ENCODE results near the gene TBX19.

The TBX19 gene

DNA sequence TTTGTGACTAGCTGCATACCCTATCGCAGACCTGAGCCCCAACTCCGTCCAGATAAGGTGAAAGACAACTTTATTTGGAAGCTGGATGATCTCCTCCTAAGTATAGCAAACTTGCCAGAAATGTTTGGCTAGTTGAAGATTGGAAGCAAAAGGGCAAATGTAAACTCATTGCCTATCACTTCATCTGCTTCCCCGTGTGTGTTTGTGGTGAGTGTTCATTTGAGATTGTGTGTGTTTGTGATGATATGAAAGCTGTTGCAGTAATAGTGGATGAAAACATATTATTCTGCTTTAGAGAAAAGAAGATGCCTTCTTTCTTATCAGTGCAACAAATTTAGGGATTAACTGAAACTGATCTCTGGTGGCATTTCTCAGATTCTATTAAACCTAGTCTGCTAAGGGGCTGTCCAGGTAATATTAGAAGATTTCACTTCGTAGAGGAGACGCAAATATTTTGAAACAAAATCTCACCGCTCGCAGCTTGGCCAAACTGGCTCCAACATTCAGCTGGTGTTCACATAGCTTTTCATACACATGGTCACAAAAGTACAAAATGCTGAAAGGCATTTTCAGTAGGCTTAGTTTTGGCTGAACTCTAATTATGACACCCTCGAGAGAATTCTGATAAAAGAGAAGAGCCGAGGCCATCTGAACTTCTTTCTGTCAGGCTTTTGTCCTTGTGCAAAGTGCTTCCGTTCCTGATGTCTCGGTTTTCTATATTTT, 1.1 kb downstream of the TBX19 start:
- DNase-seq (ENCODE audit: low read depth) = peak; percentile 91

DNA sequence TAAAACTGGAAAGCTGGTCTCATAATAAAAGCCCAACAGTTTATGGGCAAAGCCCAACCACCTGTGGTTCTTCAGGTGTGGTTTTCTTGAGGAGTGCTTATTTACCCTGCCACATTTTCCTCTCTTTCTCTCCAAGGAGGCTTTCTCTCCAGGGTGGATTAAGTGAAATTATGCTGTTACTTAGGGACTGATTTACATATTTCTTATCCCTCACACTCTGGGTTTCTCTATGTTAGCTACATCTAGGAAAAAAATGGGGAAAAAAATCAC, 4.8 kb downstream of the TBX19 start:
- no peak for DNase-seq (ENCODE audit: low read depth)

DNA sequence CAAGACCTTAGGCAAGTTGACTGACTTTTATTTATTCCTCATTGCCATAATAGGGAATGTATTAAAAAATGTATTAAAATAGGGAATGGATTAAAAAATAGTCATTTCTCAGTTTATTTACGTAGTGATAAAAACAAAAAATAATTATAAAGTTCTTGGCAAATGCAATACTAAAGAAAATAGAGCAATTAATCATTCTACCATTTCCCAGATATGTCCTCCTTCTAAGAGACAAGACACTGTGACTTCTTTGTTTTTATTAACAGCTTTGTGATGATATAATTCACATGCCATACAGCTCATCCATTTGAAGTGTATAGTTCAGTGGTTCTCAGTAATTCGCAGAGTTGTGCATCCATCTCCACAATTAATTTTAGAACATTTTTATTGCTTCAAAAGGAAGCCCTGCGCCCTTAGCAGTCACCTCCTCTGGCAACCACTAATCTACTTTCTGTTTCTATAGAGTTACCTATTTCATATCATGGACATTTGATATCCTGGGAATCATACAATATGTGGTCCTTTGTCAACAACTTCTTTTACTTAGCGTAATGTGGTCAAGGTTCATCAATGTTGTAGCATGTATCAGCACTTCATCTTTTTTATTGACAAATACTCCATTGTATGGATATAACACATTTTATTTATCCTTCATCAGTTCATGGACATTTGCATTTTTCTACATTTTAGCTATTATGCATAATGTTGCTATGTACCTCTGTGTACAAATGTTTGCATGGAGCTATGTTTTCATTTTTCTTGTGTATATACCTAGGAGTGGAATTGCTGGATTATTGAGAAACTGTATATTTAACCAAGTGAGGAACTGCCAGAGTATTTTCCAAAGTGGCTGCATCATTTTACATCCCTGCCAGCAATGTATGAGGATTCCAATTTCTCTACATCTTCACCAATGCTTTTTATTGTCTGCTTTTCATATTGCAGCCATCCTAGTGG, 5.6 kb downstream of the TBX19 start:
- DNase-seq (ENCODE audit: low read depth) = no peak

DNA sequence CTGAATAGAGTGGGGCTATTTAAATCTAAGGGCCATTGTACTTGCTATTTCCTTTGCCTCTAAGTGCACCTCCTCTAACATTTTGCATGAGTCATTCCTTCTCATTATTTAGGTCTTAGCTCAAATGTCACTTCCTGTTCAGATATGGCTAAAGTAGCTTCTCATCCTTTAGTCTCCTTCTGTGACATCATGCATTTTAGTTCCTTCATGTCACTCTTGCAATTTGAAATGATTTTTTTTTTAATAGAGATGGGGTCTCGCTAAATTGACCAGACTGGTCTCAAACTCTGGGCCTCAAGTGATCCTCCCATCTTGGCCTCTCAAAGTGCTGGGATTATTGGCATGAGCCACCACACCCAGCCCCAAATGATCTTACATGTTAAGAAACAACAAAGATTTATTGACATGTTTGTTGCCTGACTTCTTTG, 6.6 kb downstream of the TBX19 start:
- DNase-seq (ENCODE audit: low read depth) = no peak

DNA sequence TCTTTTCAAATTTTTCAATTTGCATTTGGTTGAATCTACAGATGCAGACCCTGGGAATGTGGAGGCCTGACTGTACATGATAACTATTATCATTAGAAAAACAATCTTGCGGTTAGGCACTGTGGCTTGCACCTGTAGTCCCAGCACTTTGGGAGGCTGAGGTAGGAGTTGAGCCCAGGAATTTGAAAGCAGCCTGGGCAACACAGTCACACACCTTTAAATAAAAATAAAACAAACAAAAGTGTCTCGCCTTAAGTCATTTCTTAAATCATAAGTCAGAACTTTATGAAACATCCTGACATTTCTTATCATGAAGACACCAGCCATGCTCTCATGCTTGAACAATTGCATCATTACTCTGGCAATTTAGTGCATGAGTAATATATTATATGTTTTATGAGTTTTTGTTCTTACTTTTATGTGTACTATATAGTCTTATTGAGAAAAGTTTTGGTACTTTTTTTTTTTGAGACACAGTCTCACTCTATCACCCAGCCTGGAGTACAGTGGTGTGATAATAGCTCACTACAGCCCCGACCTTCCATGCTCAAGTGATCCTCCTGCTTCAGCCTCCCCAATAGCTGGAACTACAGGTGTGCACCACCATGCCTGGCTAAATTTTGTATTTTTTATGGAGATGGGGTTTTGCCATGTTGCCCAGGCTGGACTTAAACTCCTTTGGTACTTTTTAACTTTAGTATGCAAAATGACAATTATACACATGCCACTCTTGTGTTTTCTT, 7.8 kb downstream of the TBX19 start:
- DNase-seq (ENCODE audit: low read depth) = no peak

DNA sequence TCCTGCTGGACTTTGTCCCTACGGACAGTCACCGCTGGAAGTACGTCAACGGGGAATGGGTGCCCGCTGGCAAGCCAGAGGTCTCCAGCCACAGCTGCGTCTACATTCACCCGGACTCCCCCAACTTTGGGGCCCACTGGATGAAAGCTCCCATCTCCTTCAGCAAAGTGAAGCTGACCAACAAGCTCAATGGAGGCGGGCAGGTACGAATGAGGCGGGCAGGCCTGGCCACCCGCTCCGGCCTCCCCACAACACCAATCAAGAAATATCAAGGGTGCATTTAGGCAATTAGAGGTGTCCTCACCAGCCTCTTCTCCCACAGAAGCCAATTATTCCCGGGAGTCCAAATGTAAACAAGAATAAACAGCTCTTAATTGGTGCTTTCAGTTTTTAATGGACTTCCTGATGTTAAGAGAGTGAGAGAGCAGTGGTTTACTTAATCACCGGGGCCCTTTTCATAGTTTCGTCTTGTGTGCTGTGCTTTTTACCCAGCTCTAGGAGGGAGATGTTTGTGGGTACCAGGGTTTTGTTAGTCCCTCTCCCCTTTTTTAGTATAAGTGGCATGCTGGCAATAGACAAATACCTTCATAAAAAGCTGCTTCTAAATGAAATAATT, 10.7 kb downstream of the TBX19 start:
- no peak for DNase-seq (ENCODE audit: low read depth)

DNA sequence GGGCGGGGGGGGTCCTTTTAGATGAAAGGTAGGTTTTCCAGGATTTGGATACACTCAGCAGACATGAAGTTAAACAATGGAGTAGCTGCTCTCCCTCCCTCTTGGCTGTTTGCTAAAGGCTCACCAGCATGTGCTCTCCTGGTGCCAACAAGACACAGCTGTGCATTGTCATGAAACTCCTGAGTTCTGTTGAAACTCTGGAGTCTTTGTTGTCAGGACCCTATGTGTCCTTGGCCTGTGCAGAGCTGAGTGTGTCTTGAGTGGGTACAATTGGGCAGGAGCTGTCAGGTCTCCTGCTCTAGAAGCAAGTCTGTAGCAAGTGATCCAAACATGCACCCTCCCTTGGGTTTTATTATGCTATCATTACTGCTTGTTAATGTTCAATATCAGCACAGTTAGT, 12.7 kb downstream of the TBX19 start:
- DNase-seq (ENCODE audit: low read depth) = no peak

DNA sequence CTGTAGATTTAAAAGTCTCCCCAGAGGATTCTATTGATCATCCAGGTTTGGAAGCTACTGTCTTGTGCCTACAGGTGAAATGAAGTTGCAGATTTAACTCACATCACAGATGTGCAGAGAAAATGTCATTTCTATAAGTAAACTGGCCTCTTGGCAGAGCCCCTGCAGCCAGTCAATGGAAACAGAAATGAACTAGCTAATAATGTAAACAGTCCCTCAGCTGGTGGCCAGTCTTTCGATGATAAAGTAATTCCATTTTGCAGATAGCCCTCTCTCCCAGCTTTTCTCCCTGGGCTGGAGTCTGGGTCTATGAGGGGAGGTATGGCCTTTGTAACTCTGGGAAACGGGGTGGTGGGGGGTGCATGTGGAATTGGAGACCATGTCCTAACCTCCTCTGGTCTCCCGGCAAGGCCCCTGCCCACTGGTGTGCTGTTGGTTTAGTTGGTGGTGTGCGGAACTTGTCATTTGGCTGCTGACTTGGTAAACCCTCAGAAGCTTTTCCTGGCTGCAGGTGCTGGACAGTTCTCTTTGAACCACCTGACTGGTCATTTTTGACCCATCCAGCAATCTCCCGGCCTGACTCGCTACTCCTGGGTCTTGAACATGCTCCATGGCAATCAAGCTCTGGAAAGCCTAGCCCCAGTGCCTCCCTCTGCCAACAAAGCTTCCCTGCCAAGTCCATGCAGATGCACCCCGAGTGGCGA, 14.9 kb downstream of the TBX19 start:
- no peak for DNase-seq (ENCODE audit: low read depth)

DNA sequence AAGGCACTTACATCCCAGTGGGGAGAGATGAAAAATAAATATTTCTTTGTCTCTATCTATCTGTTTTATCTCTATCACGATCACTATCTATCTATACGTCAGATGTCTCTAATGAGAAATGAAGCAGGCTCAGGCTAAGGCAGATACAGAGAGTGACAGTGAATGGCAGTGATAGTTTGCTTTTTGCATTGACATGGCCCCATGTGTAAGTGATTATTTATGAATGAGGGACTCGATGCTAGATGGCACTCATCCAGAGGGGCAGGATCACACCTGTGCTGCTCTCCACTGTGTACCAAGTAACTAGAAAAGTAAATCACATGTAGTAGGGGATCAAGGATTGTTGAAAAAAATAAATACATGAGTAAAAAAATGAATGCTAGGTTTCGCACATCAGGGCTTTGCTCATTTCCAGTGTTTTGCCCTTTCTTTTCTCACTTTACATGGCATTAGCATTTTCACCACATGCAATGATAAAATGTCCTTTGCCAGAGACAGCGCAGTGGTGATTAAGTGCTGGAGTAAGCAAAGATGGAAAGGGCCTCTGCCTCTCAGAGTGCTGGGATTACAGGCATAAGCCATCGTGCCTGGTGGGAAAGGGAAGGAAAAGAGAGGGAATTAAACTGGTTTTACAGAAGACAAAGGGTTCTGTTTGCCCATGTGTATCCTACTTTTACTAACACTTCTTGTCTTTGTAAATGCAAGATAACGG, 16.5 kb downstream of the TBX19 start:
- DNase-seq (ENCODE audit: low read depth) = no peak

DNA sequence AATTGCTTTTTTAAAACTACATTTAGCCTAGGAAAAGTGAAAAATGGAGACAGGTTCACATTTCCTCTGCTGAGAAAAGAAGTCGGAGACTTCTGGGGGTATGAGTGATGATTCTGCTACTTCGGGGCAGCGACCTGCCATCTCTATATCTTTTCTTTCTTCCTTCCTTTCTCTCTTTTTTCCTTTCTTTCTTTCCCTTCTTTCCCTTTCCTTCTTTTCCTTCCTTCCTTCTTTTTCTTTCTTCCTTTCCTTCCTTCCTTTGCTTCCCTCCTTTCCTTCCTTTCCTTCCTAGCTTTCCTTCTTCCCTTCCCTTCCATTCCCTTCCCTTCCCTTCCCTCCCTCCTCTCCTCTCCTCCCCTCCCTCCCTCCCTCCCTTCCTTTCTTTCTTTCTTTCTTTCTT, 17.8 kb downstream of the TBX19 start:
- DNase-seq (ENCODE audit: low read depth) = no peak

DNA sequence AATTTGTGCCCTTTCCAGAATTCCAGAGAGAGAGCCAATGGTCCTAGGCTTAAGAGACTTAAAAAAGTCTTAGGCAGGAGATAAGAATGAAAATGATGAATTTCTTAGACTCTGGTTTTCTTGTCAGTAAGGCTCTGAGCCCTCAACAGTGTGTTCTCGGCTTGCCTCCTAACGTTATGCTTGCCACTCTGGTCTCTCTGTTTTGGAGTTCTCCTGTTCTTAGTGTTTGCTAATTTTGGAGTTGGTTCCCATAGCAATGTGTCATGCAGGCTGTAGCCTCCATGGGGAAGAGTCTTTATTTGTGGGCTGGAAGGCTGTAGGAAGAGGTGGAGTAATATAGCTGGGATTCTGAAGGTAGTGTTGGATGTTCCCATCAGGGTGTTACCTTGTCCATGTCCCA, 19.9 kb downstream of the TBX19 start:
- no peak for DNase-seq (ENCODE audit: low read depth)

DNA sequence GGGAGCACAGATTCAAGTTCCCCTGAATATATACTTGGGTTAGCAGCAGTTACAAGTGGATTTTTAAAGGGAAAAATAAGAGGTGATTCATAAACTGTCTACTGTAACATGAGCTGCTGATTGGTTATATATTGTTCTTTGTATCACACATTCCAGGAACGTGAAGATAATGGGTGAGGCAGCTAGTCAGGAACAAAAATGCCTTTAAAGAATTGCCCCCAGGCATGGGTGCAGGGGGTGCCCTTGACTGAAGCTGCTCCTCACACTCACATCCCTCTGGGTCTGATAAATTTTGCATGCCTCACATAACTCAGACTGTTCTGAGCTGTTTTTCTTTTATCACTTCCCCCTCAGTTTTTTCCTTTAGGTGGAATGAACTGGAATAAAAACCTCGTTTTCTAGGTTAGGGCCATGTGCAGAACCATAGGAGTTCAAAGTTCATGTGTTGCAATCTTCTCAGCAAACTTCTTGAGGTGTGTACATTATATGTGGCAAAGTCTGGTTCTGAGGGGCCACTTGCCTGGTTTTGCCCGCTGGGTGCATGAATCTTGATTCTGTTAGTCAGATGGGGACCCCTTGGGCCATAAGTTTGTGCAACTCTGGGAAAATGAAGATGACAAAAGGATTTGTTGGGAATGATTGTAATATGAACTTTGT, 21.1 kb downstream of the TBX19 start:
- no peak for DNase-seq (ENCODE audit: low read depth)

DNA sequence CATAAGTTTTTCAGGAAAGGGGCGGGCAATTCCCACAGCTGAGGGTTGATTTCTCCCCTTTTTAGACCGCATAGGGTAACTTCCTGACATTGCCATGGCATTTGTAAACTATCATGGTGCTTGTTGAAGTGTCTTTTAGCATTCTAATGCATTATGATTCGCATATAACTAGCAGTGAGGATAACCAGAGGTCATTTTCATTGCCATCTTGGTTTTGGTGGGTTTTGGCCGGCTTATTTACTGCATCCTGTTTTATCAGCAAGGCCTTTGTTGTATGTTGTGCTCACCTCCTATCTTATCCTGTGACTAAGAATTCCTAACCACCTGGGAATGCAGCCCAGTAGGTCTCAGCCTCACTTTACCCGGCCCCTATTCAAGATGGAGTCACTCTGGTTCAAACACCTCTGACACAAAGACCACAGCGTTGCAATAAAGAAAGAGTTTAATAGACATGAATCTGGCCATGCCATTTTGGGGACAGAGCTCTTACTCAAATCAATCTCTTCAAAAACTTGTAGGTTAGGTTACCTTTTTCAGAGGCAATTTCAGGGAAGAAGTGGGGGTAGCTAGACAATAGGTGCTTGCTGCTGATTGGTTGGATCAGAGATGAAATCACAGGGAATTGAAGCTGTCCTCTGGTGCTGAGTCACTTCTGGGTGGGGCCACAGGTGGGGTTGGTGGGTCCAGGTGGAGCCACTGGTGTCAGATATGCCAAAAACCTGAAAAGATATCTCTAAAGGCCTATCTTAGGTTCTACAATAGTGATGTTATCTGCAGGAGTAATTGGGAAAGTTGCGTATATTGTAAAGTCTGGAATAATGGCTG, 23.3 kb downstream of the TBX19 start:
- no peak for DNase-seq (ENCODE audit: low read depth)

DNA sequence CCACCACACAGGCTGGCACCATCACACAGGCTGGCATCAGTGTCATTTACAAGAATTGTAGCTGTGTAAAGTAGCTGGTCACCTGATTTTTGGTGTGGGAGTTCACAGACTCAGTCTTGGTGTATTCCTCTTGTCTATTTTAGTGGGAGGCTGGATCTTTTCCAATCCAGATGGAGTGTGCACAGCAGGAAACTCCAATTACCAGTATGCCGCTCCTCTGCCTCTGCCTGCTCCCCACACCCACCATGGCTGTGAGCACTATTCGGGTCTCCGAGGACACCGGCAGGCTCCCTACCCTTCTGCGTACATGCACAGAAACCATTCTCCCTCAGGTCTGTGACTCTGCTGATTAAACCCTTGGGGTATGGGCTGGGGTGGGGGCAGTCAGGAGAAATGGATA, 24.2 kb downstream of the TBX19 start:
- no peak for DNase-seq (ENCODE audit: low read depth)

DNA sequence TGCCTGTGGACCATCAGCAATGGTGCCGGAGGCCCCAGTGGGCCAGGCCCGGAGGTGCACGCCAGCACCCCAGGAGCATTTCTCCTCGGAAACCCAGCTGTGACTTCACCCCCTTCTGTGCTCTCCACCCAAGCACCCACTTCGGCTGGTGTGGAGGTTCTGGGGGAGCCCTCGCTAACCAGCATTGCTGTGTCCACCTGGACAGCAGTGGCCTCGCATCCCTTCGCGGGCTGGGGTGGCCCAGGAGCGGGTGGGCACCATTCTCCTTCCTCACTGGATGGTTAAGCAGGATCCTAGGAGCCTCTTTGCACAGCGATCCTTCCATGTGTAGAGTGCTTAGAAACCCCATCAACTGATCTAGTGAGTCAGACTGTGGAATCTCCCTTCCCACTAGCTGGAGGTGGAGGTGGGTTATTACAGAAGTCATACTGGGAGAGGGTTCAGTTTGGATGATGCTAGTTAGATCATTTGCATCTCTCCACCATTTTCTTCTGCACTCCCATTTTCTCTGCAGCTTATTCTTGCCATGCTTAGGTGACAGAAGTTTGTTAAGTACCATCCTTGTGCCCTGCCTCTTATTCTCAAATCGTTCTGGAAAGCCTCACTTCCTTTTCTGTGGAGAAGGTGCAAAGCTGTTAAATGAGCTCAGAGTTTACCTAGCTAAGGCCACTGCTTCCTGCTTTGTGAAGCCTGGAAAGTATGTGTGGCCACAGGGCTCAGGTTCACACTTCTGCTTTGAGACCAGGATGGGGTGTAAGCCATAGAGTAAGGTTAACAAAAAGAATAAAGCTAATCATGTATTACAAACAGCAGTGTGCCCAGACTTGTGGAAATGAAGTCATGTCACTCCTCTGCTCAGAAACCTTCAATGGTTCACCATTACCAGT, 32.3 kb downstream of the TBX19 start:
- no peak for DNase-seq (ENCODE audit: low read depth)

DNA sequence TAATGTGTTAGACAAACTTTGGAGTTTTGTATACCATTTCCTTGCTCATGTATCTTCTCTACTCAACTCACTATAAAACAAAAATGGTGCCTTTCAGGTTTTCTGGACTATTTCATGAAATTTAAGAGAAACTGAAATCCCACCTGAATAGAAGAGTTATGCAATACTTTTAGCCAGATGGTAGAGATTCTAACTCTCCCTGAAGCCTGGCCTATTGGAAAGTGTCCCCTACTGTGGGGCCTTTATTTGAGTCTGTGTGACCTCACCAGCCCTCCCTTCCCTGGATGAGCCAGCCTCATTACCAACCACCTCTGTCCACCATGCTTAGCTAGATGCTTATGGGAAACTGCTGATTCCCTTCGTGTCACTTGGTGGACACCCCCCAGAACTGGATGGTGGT, 35.5 kb downstream of the TBX19 start:
- DNase-seq (ENCODE audit: low read depth) = no peak

DNA sequence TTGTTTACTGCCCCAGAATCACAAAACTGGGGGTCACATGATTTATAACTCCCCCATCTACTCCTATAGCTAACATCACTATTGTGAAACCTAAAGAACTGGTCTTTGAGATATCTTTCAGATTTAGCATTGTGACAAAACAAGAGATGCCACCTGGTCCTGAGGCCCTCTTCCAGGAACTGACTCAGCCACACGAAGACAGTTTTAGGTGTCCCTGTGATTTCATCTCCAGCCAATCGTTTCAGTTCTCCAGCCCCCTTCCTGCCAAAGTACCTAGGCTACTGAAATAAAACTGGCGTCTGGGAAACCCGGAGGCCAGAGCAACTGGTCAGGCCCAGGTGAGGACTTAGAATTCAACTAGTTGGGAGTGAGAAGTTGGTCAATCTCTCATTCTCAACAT, 36.6 kb downstream of the TBX19 start:
- no peak for DNase-seq (ENCODE audit: low read depth)

DNA sequence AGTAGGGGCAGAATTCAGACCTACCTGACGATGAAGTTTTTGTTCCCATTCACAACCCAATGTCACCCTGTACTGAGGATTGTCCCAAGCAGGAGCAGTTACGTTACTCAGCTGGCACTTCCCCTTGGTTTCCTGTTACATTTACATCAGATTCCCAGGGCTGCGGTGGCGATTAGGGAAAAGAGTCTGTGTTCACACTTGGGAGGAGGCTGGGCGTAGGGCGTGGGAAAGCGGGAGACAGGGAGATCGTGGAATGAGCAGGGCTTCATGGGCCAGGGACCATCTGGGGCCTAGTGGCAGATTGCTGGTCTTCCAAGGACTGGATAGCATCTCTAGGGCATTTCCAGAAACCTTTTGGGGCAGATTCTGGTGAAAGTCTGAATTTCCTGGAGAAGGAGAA, 39.0 kb downstream of the TBX19 start:
- DNase-seq (ENCODE audit: low read depth) = no peak

DNA sequence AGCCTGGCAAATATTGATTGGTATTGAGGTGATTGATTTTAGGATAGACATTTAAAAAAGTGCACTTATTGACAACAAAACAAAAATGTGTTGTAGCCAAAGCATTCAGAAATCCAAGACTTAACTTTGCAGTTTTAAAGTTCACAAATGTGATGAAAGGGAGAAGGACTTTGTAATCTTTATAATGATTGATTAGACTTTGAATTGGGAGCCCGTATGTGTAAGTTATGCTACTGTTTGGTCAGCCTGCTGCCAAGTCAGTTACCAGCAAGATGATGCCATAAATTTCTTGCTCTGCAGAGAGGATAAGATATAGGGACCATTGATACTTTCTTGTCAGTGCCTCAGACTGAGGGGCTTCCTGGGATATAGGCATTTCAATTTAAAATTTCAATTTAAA, 39.5 kb downstream of the TBX19 start:
- DNase-seq (ENCODE audit: low read depth) = no peak
